IPS-NIHi7 (cell line): ENCODE measurements around the gene ABCE1.
"Not testable (repeated sequence)": the region's sequence is repeated elsewhere in the genome, so short reads cannot be mapped to it uniquely, and the experiment has no call there.

ENCODE experiments used
- DNase-seq: peaks from one replicate; pipeline ENCODE4 v3.0.0; 2012; ENCODE audit warnings: mixed read lengths; ENCODE audit errors: extremely low spot score

The ABCE1 gene

GRCh38 chr4:145102619-145103018 is 4.5 kb downstream of the ABCE1 start:
- no peak for DNase-seq

DNA sequence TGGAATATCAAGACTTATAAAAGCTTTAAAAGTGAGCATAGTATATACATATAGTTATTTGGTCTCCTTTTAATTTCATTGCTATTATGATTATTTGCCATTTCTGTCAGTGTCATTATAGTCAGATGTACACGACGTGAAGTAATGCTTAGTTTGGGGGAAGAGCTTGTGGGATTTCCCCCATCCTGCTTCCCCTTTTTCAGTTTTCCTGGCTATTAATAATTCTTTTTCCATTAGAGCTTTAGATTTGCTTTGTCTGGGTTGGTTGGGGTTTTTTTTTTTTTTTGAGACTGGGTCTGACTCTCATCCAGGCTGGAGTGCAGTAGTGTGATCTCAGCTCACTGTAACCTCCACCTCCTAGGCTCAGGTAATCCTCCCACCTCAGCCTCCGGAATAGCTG is 5.4 kb downstream of the ABCE1 start:
- DNase-seq: no peak

DNA sequence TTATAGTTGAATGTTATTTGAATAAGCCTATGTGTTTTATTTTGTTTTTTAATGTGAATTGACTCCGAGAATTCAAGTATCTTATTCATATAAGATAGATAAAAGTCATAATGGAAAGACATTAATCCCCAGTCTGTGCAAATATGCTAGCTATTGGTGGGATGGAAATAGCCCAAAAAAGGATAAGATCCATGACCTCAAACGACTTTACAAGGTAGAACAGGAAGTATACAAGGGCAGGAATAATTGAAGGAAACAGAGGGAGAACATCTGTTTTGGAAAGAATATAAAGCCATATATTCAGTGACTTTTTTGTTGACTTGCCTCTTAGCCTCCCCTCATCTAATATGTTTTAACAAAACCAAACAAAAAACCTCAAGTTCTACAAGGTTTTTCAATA is 9.0 kb downstream of the ABCE1 start:
- DNase-seq: no peak

GRCh38 chr4:145108128-145108527 is 10.0 kb downstream of the ABCE1 start:
- DNase-seq: no peak

DNA sequence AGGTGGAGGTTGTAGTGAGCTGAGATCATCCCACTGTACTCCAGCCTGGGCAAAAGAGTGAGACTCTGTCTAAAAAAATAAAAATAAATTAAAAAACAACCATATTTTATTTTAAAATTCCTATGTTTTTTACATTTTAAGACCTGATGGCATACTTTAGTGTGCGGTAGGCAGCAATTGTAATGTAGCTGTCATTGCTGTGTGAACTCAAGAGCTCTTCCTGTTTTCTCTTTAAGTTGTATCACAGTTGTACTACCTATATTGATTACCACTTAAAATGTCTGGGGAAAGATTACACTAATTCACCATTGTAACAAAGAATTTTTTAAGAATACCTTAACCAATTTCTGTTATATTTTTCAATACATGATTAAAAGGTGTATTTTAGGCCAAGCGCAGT is 27.3 kb downstream of the ABCE1 start:
- DNase-seq: no peak

DNA sequence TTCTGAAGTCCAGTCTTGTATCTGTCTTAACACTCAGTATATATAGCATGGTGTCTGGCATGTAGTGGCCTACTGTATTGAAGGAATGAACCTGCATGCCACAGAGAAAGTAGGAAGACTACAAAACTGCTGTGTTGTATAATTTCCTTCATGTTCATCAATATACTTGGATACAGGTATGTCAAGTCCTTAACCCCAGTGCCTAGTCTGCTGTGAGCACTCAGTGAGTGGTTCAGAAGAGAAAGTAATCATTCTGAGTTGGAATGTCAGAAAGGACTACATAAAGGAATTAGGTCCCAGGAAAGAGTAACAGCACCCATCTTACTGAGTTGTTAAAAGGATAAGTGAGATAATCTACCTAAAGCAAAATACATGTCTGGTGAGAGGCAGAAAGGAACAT is 32.0 kb downstream of the ABCE1 start:
- no peak for DNase-seq

DNA sequence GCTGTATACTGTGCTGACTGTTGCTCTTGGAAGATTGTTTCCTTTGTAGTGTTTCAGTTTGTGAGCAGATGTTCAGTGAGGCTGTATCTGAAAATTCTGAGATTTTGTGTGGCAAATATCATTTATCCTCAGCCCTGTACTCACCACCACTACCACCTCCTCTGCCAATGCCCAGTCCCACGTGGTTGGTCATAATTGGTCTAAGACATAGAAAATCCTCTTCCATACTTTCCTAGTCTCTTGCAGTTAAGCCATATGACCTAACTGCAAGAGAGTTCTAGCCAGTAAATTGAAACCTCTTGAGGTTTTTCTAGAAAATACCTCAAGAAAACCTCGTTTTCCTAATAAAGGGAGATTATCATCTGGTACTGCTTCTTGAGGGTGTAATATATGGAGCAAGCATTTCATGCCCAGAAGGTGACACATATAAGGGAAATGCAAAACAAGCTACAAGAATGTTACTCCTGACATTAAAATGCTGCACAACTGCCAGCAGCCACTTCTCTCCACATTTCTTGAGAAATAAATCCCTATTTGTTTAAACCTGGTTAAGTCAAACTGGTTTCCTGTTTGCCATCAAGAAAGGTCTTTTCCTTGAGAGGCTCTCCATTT is 32.8 kb downstream of the ABCE1 start:
- DNase-seq: no peak

- no peak for DNase-seq
Observed at GRCh38 chr4:145131848-145132247, 33.7 kb downstream of the ABCE1 start.

DNA sequence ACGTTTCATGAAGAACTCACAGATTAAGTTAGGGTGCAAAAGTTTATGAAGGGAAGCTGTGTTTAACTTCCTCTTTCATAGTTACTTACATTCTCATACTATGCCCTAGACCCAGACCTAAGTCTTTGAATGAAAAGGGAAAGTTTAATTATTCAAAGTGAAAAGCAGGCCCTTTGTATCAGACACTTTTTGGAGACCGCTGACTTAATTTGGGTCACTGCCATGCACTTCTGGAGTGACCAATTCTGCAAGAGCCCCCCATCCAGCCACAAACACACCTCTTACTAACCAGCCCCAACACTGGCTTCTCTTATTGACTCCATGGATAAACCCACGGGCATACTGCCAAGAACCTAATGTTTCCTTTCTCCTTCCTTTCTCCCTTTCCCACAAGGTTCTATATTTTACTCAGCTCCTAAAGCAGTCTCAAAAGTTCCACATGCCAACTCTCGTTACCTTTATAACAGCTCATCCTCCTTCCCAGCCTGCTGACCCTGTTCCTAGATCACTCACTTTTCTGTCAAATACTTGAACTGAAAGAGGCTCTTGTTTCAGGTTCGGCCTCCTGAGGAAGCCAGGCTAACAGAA is 34.5 kb downstream of the ABCE1 start:
- DNase-seq: no peak

GRCh38 chr4:145136219-145136618 is 38.1 kb downstream of the ABCE1 start:
- not testable (repeated sequence) for DNase-seq

DNA sequence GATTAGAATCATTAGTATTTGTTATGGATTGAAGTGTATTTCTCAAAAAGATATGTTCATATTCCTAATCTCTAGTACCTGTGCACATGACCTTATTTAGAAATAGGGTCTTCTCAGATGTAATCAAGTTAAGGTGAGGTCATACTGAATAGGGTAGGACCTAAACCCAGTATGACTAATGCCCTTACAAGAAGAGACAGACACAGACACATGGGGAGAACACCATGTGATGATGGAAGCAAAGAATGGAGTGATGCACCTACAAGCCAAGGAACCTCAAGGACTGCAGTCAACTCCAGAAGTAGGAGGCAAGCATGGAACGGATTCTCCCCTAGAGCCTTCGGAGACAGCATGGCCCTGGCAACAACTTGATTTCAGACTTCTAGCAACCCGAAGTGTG is 50.9 kb downstream of the ABCE1 start:
- no peak for DNase-seq

- DNase-seq: no peak
Observed at GRCh38 chr4:145153181-145153903, 55.2 kb downstream of the ABCE1 start.

DNA sequence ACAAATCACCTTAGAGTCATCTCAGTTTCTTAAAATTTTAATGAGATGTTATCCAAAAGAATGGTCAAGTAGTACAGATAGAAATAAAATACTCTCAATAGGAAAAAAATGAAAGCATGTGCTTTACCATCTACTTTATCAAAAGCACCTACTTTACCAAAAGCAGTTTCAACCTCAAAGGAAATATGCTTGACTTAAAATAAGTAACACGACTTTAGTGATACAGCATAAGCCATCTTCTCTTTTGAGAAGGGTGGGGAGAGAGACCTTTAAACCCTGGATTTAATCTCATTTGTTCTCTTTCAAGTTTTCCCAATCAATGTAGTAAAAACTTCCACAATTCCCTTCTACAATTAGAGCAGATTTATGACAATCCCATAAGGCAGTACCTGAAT is 55.8 kb downstream of the ABCE1 start:
- DNase-seq: no peak

- DNase-seq: no peak
Observed at GRCh38 chr4:145154573-145154972, 56.5 kb downstream of the ABCE1 start.

DNA sequence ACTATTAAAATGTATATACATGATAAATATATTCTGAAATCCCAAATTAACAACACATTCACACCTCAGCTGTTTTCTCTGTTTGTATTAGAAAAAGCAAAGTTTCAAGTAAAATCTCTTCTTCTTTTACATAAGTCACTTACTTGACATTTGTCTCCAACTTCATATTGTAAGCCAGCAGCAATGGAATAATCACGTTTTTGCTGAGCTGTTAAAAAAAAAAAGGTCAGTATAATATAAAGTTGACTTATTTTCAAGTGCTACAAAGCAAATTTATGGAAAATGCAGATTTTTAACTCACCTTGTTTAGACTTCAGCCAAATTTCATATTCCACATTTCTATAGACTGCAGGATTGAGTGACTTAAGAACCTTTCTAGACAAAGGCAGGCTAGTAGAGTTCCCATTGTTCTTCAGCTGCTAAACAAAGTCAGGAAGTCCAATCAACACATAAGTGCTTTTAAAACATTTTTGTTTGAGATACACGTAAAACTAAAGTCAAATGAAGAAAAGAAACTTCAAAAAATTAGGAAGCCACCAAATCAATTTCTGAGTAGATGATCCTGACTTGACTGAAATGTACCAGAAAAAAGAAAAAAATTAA is 57.3 kb downstream of the ABCE1 start:
- no peak for DNase-seq

DNA sequence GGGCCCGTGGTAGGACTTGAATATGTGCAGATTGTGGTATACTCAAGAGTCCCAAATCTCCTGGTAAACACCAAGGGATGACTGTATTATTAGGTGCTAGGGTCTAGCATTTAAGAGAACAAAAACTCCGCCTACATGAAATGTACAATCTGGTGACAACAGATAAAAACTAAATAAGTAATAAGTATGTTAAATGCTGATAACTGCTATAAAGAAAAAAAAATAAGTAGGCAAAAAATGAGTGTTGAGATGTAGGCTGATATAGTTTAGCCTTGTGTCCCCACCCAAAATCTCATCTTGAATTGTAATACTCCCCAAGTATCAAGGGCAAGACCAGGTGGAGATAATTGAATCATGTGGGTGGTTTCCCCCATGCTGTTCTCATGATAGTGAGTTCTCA is 58.9 kb downstream of the ABCE1 start:
- no peak for DNase-seq

DNA sequence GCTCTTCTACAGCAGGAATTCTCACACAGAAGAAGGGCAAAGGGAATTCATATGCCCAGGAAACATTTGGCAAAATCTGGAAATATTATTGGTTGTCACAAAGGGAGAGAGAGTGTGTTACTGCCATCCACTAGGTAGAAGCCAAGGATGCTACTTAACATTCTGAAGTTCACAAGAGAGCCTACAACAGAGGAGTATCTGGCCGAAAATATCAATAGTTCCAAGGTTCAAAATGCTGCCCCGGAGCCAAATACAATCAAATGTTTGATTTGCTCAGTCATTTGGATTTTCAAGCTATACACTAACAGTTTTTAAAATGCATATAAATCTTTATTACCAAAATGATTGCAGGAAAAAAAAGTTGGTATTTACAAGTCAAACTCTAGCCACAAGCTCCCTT is 63.4 kb downstream of the ABCE1 start:
- DNase-seq: no peak

GRCh38 chr4:145167887-145168286 is 69.8 kb downstream of the ABCE1 start:
- no peak for DNase-seq

- no peak for DNase-seq
Observed at GRCh38 chr4:145168581-145169187, 70.6 kb downstream of the ABCE1 start.

DNA sequence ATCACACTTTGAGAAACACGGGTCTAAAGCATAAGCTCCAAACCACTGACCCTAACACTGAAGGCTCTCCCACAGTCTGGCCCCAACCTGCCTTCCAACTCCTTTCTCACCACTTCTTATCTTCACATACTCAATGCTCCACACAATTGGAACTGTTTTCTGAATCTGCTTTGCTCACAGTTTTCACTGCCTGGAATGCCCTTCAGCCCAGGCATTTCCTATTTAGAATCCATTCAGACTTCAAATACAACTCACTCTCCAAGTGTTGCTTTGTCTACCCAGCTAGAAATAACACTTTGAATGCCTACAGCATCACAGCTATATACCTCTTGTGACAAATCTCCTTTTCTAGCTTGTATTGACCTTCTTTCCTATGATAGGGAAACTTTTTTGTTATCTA is 72.1 kb downstream of the ABCE1 start:
- DNase-seq: no peak

DNA sequence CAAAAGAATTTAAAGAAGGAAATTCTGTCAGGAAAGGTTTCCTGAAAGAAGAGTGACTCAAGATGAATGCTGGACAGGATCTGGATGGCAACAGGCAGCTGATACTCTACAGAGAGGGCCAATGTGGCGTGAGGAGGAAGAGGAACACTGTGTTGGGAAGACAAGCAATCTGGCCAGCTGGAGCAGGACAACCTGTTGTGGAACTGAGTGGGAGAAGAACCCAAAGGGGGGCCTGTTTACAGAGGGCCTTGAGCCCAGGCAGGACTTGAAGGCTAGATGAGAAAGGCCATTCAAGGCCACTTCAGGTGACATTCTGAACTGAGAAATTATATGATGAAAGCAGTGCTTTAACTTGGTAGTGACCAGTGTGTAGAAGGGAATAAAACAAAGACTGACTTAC is 73.8 kb downstream of the ABCE1 start:
- DNase-seq: no peak

DNA sequence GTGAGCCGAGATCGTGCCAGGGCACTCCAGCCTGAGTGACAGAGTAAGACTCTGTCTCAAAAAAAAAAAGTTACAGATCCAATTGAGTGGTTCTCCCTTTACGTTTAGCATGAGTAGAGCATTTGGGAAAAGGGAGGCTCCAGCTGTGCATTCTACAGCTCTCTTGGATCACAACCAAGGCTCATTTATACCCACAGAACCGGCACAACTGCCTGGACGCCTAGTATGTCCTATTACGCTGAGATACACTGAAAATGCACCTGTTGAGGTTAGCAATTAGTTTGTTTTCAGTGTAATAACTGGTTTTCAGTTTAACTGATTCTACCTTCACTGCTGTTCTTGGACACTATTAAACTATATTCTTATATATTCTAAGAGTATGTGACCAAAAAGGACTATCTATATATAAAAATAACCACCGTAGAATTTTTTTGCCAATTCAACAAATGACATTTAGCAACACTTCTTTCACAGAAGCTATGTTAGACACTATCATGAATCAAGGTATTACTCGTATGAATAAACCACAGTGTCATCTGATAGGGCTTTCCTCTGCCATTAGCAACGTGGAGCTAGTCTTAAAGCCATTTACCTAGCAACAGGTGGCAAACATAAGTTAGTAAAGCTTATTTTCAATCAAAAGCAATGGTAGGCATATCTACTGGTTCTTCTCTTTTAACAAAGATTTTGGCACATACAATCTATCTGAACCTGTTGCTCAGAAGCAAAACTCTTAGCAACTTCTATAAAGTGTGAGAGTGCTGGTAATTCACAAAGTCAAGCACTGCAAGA is 78.7 kb downstream of the ABCE1 start:
- no peak for DNase-seq
